Right lobe of liver (tissue), 6 donors: Measurements from ENCODE around the gene C9orf50. TPM values are rescaled to one million over a fixed set of nuclear protein-coding genes. Genes with fewer than 3 reads are reported as not detected.

Experiments used
- ATAC-seq, 4 donors: fragments of 200-7000 bp; cut with Tn5 transposase; one replicate each; pipeline ENCODE4 v1.9.1; 2020; ENCODE audit warnings: mild to moderate bottlenecking in 4 of 4, moderate library complexity in 4 of 4
- DNase-seq, 3 donors: peaks; one replicate each; pipeline ENCODE4 v3.0.0-alpha.2; 2020
- H3K27ac ChIP-seq, 3 donors: fragments of 200-600 bp; one replicate each; pipeline ENCODE4 v1.8.0; 2022
- H3K27me3 ChIP-seq, 2 donors: fragments of 200-600 bp; one replicate each; pipeline ENCODE4 v1.8.0; 2022
- H3K36me3 ChIP-seq, 4 donors: fragments of 200-600 bp; sonication (generic) in 1 of 4; one replicate each; pipeline versions ENCODE4 v1.5.1 to v1.8.0; 2017 to 2022; ENCODE audit warnings: control low read depth in 1 of 4
- H3K4me1 ChIP-seq, 4 donors: fragments of 200-600 bp; sonication (generic) in 1 of 4; one replicate each; pipeline versions ENCODE4 v1.5.1 to v1.8.0; 2017 to 2022; ENCODE audit warnings: control low read depth in 1 of 4
- H3K4me3 ChIP-seq, 3 donors: fragments of 200-600 bp; one replicate each; pipeline ENCODE4 v1.8.0; 2022
- H3K9me3 ChIP-seq, 4 donors: fragments of 200-600 bp; sonication (generic) in 1 of 4; one replicate each; pipeline versions ENCODE4 v1.5.1 to v1.8.0; 2017 to 2022; ENCODE audit warnings: control low read depth in 1 of 4
- POLR2A ChIP-seq: fragments of 450-650 bp; IDR thresholded peaks from one replicate; pipeline ENCODE4 v1.6.1; 2017; ENCODE audit warnings: antibody characterized with exemption, mild to moderate bottlenecking
- WGBS: methylation state at CpG from one replicate; pipeline ENCODE4 v1.1.6; 2018; ENCODE audit warnings: low coverage, low lambda C conversion rate; ENCODE audit not compliant: insufficient coverage; ENCODE audit errors: missing lambda C conversion rate; 5-methylcytosine and 5-hydroxymethylcytosine counted together
- intact Hi-C, 2 donors: fragments of 100-400 bp; cut with DNase I; formaldehyde crosslinking; loops; one replicate each; pipeline versions ENCODE4 v1.11.2 to v1.14.1; 2022
- total RNA-seq, 6 experiments: library from RNA; depleted of rRNA in 2 of 6; stranded (reverse); fragments of >200 nt in 2 of 6; fragmentation: NEBNext Ultra II Directional in 3 of 6; extraction: Animal tissue kit (Norgen Biotek cat#: 25700) in 3 of 6; gene quantifications; one replicate each; pipeline versions ENCODE4 v1.1.0 to v1.2.4, GENCODE V29; 2016 to 2023
- TF ChIP-seq, protein P1 (sequence below), 4 donors: fragments of 200-600 bp in 3 of 4; fragments of 450-650 bp in 1 of 4; IDR thresholded peaks; one replicate each; pipeline versions ENCODE4 v1.5.1 to v1.8.0; 2016 to 2022; ENCODE audit warnings: antibody characterized with exemption in 4 of 4, mild to moderate bottlenecking in 2 of 4
- donor health status: DM: no; HTN: yes; CAD: no.
- donor health status: DM: no; HTN: no; CAD: no.
- donor health status: DM: no; HTN: no; CAD: no.
- donor health status: DM: no; HTN: yes; CAD: no.
- donor health status: DM: no; HTN: yes; CAD: no.

C9orf50 gene
- total RNA-seq, 6 experiments from 2014 or later = not detected

DNA sequence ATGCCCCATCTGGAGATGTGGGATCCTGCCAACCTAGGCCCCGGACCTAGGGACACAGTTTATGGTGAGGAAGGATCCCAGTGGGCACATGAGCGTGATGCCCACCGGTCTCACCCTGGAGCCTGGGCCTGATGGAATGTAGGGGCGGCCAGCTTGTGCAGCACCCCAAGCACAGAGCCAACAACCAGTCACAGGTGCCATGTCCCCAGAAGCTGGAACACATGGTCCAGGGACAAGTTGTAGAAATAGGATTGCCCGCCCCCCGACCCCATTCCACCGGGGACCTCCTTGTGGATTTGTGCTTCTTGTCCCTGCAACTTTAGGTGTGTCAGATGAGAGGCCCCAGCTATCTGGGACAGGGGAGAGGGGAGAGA is 48.9 kb downstream of the C9orf50 start:
- H3K27ac ChIP-seq = no peak overlapping the region
- ATAC-seq = no peak
- H3K27me3 ChIP-seq = no peaks in the 10 kb centered on the region
- H3K4me3 ChIP-seq = no peak overlapping the region
- no CpG with 5 or more reads among the region's 7 CpGs for WGBS
- TF ChIP-seq POLR2A = no peak
- TF ChIP-seq, protein P1, sequence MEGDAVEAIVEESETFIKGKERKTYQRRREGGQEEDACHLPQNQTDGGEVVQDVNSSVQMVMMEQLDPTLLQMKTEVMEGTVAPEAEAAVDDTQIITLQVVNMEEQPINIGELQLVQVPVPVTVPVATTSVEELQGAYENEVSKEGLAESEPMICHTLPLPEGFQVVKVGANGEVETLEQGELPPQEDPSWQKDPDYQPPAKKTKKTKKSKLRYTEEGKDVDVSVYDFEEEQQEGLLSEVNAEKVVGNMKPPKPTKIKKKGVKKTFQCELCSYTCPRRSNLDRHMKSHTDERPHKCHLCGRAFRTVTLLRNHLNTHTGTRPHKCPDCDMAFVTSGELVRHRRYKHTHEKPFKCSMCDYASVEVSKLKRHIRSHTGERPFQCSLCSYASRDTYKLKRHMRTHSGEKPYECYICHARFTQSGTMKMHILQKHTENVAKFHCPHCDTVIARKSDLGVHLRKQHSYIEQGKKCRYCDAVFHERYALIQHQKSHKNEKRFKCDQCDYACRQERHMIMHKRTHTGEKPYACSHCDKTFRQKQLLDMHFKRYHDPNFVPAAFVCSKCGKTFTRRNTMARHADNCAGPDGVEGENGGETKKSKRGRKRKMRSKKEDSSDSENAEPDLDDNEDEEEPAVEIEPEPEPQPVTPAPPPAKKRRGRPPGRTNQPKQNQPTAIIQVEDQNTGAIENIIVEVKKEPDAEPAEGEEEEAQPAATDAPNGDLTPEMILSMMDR (IDR thresholded peaks at IDR 0.05) = no peak
- DNase-seq = no peak
- H3K36me3 ChIP-seq = no peaks in the 10 kb centered on the region
- H3K9me3 ChIP-seq = no peaks in the 10 kb centered on the region
- intact Hi-C loops = no loop called here
- H3K4me1 ChIP-seq = peaks cover 0 to 34% (median 8%) of the 10 kb centered on the region in 4 donors

DNA sequence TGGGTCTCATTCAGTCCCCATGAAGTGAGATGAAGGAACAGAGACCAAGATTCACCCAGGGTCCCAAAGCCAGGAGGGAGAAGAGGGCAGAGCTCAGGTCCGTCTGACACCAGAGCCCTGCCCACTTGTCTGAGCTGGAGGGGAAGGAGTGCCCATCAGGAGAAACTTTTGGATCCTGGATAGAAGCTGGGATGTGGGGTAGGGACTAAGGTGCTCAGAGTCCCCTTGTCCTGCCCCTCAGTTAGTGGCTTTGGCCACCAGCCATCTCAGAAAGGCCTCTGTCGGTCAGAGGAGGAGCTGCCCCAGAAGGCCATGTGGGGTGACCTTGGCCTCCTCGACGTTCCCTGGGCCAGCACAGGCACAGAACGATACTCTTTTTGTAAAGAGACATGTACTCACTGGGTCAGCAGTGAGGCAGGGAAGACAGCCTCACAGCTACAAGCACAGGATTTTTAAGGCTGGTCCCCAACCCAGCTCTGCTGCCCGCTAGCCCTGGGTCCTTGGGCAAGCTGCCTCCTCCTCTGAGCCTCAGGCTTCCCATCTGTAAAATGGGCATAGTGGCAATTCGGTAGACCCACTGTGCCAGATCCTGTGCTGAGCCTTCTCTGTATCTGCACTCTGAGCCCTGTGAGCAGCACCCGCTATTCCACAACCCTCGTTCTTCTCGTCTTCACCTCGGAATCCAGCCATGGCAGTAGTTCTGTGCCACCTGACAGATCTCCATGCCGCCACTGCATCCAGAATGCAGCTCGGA is 49.4 kb downstream of the C9orf50 start:
- no peaks in the 10 kb centered on the region for H3K9me3 ChIP-seq
- H3K4me3 ChIP-seq = no peak overlapping the region
- TF ChIP-seq, protein P1 (IDR thresholded peaks at IDR 0.05) = no peak
- no peak for TF ChIP-seq POLR2A
- DNase-seq = peak in 2 of 3 donors; percentile 51 to 70
- peak overlapping the region; percentile 25 to 94 (median 60) for H3K27ac ChIP-seq
- WGBS = 15% methylated on average over 3 of the region's 13 CpGs
- peaks cover 0 to 37% (median 9%) of the 10 kb centered on the region in 4 donors for H3K4me1 ChIP-seq
- H3K27me3 ChIP-seq = no peaks in the 10 kb centered on the region
- no peak for ATAC-seq
- H3K36me3 ChIP-seq = no peaks in the 10 kb centered on the region
- intact Hi-C loops = no loop called here

DNA sequence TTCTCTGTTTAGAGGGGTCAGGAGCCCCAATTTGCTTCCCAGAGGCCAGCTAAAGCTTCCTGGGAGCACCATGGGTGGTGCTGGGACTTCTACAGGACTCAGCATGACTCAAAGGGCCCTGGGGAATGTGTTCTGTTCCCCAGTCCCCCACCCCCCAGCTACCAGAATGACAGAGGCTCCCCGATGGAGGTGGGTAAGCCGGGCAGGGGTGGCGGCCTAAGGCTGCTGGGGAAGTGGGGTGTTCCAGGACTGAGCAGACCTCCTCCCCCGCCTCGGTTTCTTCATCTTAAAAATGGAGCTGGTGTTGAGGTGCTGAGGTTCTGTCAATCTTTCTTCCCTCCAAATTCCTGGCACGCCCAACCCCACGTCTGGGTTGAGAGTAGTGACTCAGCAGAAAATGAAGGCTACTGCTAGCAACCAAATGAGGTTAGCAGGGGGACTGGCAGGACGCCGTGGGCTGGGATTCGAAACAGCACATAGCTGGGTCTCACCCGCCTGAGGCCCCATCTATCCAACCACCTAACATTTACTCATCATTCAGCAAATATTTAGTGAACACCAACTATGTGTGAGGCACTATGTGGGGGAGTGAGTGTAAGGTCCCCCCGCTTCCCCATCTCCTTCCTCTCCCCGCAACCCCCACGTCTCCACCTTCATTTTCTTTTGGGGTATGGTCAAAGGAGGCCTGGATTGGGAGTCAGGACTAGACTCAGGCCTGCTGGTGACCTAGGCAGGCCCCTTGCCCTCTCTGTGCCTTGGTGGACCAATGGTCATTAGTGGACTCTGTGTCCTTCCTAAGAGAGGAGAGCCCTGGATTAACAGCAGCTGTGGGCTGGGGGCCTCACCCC is 50.2 kb downstream of the C9orf50 start:
- Histone ChIP-seq H3K27ac (peak overlapping the region; percentile 60 to 94 (median 83)), H3K4me3 (no peak overlapping the region), H3K36me3 (no peaks in the 10 kb centered on the region), H3K9me3 (no peaks in the 10 kb centered on the region), H3K4me1 (peaks cover 0 to 37% (median 9%) of the 10 kb centered on the region in 4 donors), H3K27me3 (no peaks in the 10 kb centered on the region)
- intact Hi-C loops = no loop called here
- TF ChIP-seq, protein P1 (IDR thresholded peaks at IDR 0.05) = no peak
- TF ChIP-seq POLR2A = no peak
- peak in 2 of 4 donors; percentile 4 to 6 for ATAC-seq
- WGBS = 53% methylated on average over 10 of the region's 14 CpGs
- peak; percentile 54 to 73 (median 67) for DNase-seq

DNA sequence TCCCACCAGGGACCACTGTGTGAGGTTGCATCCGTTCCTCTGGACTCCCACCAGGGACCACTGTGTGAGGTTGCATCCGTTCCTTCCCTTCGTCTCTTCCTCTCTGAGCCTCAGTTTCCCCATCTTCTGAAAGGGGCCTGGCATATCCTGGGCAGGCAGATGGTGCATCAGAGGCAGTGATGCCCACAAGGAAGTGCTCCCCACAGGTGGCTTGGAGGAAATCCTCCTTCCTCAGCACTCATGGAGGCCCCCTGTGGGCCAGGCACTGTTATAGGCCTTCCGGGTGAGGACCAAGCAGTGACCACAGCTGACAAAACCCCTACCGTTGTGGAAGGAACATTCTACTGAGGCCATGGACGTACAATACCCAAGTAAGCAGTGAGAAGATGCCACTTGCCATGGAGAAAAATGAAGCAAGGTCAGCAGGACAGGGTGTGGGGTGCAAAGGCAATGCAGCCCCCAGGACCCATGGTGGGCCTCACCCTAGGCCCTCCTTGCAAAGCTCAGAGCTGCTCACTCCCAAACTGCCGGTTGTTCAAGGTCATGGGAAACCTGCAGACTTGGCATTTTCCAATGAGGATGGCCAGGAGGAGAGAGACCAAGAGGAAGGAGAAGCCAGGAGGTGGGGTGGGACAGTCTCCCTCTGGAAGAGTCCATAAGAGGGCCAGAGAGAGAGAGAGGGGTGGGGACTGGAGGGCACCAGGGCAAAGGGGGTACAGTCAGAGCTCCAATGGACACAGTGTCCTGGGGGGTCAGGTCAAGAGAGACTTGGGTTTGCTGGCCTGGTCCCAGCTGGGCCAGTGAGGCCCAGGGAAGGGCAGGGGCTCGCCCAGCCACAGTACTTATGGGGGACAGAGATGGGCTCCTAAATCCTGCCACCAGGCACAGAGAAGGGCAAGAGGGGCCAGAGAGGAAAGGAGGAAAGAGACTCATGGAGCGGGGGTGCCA is 51.1 kb downstream of the C9orf50 start:
- DNase-seq (no peak), ATAC-seq (peak; percentile 14 to 19 (median 16))
- peak overlapping the region; percentile 40 to 63 (median 62) for H3K4me3 ChIP-seq
- H3K27ac ChIP-seq = peak overlapping the region; percentile 83 to 94 (median 84)
- H3K9me3 ChIP-seq = no peaks in the 10 kb centered on the region
- intact Hi-C loops = loop anchor here in 1 of 2 donors (10.0 kb wide), 1 partner anchor 235 kb away; no protein-coding TSS in a partner anchor
- TF ChIP-seq, protein P1 (IDR thresholded peaks at IDR 0.05) = peak; percentile 22 to 40 (median 36)
- TF ChIP-seq POLR2A = no peak
- H3K4me1 ChIP-seq = peaks cover 0 to 34% (median 9%) of the 10 kb centered on the region in 4 donors
- H3K36me3 ChIP-seq = no peaks in the 10 kb centered on the region
- H3K27me3 ChIP-seq = no peaks in the 10 kb centered on the region
- 28% methylated on average over 4 of the region's 9 CpGs for WGBS
